IMR-90 (cell line): Measurements from ENCODE around the gene SPINK4. TPM values are rescaled to one million over a fixed set of nuclear protein-coding genes. Genes with fewer than 3 reads are reported as not detected.

ENCODE experiments used
- ATAC-seq: fragments of 200-7000 bp; cut with Tn5 transposase; 2 replicates; pipeline ENCODE4 v1.9.1; 2020; ENCODE audit warnings: low read depth, mild to moderate bottlenecking, moderate library complexity
- BruUV-seq: library from RNA; stranded (reverse); fragments of 400-500 nt; replicated peaks from 2 replicates; lab custom pipeline; 2021; lab: Mats Ljungman, UMichigan
- CTCF ChIA-PET: fragments of 300-600 bp; formaldehyde crosslinking; extraction: SDS; loops from one replicate; lab custom pipeline; 2021; ENCODE audit warnings: antibody characterized with exemption; lab: Yijun Ruan, JAX
- POLR2A ChIA-PET: fragments of 300-600 bp; sonication (Branson Sonifier 250); formaldehyde crosslinking; loops from one replicate; lab custom pipeline; 2022; ENCODE audit warnings: antibody characterized with exemption; ENCODE audit not compliant: unreplicated experiment; lab: Charles Lee
- DNase-seq: peaks from one replicate; pipeline ENCODE4 v3.0.0; 2013
- H2AFZ ChIP-seq: replicated peaks from 2 replicates; pipeline ENCODE3; 2013; ENCODE audit warnings: low read length, mild to moderate bottlenecking; ENCODE audit not compliant: poor library complexity
- H2AK5ac ChIP-seq: 2 replicates; pipeline ENCODE4 v1.6.1; 2013; ENCODE audit warnings: low read depth, low read length, inconsistent platforms
- H2AK9ac ChIP-seq: replicated peaks from 2 replicates; pipeline ENCODE3; 2013; ENCODE audit warnings: mild to moderate bottlenecking, low read depth, low read length, moderate library complexity; ENCODE audit not compliant: poor library complexity
- H2BK120ac ChIP-seq: 2 replicates; pipeline ENCODE4 v1.6.1; 2013; ENCODE audit warnings: low read depth, low read length, inconsistent platforms
- H2BK15ac ChIP-seq: 3 replicates; pipeline ENCODE4 v1.6.1; 2013; ENCODE audit warnings: low read depth, low read length, inconsistent platforms
- H2BK20ac ChIP-seq: 2 replicates; pipeline ENCODE4 v1.6.1; 2013; ENCODE audit warnings: low read depth, mild to moderate bottlenecking, inconsistent platforms, low read length, moderate library complexity
- H2BK5ac ChIP-seq: 2 replicates; pipeline ENCODE4 v1.6.1; 2013; ENCODE audit warnings: mild to moderate bottlenecking, low read depth, low read length, inconsistent platforms; ENCODE audit not compliant: poor library complexity, severe bottlenecking
- H3K14ac ChIP-seq: replicated peaks from 2 replicates; pipeline ENCODE4 v1.6.1; 2013; ENCODE audit warnings: low read depth, low read length, inconsistent platforms
- H3K18ac ChIP-seq: 2 replicates; pipeline ENCODE4 v1.6.1; 2013; ENCODE audit warnings: low read depth, low read length, control low read depth
- H3K23ac ChIP-seq: 2 replicates; pipeline ENCODE4 v1.6.1; 2013; ENCODE audit warnings: low read depth, low read length, inconsistent platforms
- H3K27ac ChIP-seq: 2 replicates; pipeline ENCODE4 v1.5.1; 2013; ENCODE audit warnings: mild to moderate bottlenecking, control low read depth, low read length; ENCODE audit not compliant: insufficient read depth
- H3K27me3 ChIP-seq: 2 replicates; pipeline ENCODE4 v1.6.1; 2013; ENCODE audit warnings: low read length; ENCODE audit not compliant: control insufficient read depth, insufficient read depth
- H3K36me3 ChIP-seq: 2 replicates; pipeline ENCODE4 v1.6.1; 2013; ENCODE audit warnings: low read length, mixed read lengths; ENCODE audit not compliant: control insufficient read depth, insufficient read depth
- H3K4ac ChIP-seq: 2 replicates; pipeline ENCODE4 v1.6.1; 2013; ENCODE audit warnings: low read depth, low read length, inconsistent platforms
- H3K4me1 ChIP-seq: 2 replicates; pipeline ENCODE4 v1.6.1; 2013; ENCODE audit warnings: low read length, mixed read lengths; ENCODE audit not compliant: control insufficient read depth, insufficient read depth
- H3K4me2 ChIP-seq: 2 replicates; pipeline ENCODE4 v1.6.1; 2013; ENCODE audit warnings: low read depth, mild to moderate bottlenecking, control low read depth, low read length, moderate library complexity
- H3K4me3 ChIP-seq: 2 replicates; pipeline ENCODE4 v1.5.1; 2013; ENCODE audit warnings: low read depth, mild to moderate bottlenecking, control low read depth, low read length, moderate library complexity; ENCODE audit not compliant: insufficient read depth
- H3K56ac ChIP-seq: 2 replicates; pipeline ENCODE4 v1.6.1; 2013; ENCODE audit warnings: low read length, inconsistent platforms; ENCODE audit not compliant: insufficient read depth; ENCODE audit errors: extremely low read depth
- H3K79me1 ChIP-seq, 2 experiments: 2 replicates each; pipeline ENCODE4 v1.6.1; 2013; ENCODE audit warnings: low read length in 2 of 2, inconsistent platforms in 1 of 2, low read depth in 1 of 2
- H3K9ac ChIP-seq: 2 replicates; pipeline ENCODE4 v1.6.1; 2013; ENCODE audit warnings: low read depth, low read length, control low read depth
- H3K9me1 ChIP-seq: 2 replicates; pipeline ENCODE4 v1.6.1; 2013; ENCODE audit warnings: low read length, inconsistent platforms; ENCODE audit not compliant: insufficient read depth
- H3K9me3 ChIP-seq: 2 replicates; pipeline ENCODE4 v1.6.1; 2013; ENCODE audit warnings: low read length; ENCODE audit not compliant: control insufficient read depth, insufficient read depth
- H4K20me1 ChIP-seq: 2 replicates; pipeline ENCODE4 v1.6.1; 2013; ENCODE audit warnings: low read length, inconsistent platforms; ENCODE audit not compliant: insufficient read depth
- H4K5ac ChIP-seq: 2 replicates; pipeline ENCODE4 v1.6.1; 2013; ENCODE audit warnings: mild to moderate bottlenecking, low read depth, low read length, control low read depth
- H4K8ac ChIP-seq, 2 experiments: 2 replicates each; pipeline ENCODE4 v1.6.1; 2013; ENCODE audit warnings: low read depth in 2 of 2, low read length in 2 of 2, control low read depth in 1 of 2, inconsistent platforms in 1 of 2
- H4K91ac ChIP-seq: 2 replicates; pipeline ENCODE4 v1.6.1; 2013; ENCODE audit warnings: low read depth, low read length, inconsistent platforms; ENCODE audit not compliant: insufficient read depth
- BHLHE40 ChIP-seq: fragments of 150-350 bp; IDR thresholded peaks from 2 replicates; pipeline ENCODE4 v1.6.1; 2016; ENCODE audit warnings: mild to moderate bottlenecking, low read depth, low read length
- CEBPB ChIP-seq: IDR thresholded peaks from 2 replicates; pipeline ENCODE4 v1.6.1; 2012; ENCODE audit warnings: low read depth, low read length, improper control_type of control experiment
- CTCF ChIP-seq: conservative IDR thresholded peaks from 2 replicates; pipeline ENCODE4 v1.5.1; 2012; ENCODE audit warnings: mild to moderate bottlenecking, low read depth, low read length, improper control_type of control experiment
- ELK1 ChIP-seq: fragments of 150-350 bp; IDR thresholded peaks from 2 replicates; pipeline ENCODE4 v1.6.1; 2016; ENCODE audit warnings: low read depth, mild to moderate bottlenecking, low read length, moderate library complexity, borderline replicate concordance
- MAFK ChIP-seq: IDR thresholded peaks from 2 replicates; pipeline ENCODE4 v1.6.1; 2012; ENCODE audit warnings: low read depth, low read length, improper control_type of control experiment
- MAZ ChIP-seq: IDR thresholded peaks from 2 replicates; pipeline ENCODE4 v1.6.1; 2012; ENCODE audit warnings: low read depth, mild to moderate bottlenecking, low read length, improper control_type of control experiment, moderate library complexity, borderline replicate concordance
- MXI1 ChIP-seq: IDR thresholded peaks from 2 replicates; pipeline ENCODE4 v1.6.1; 2012; ENCODE audit warnings: low read depth, mild to moderate bottlenecking, low read length, moderate library complexity, borderline replicate concordance
- NFE2L2 ChIP-seq: fragments of 150-350 bp; IDR thresholded peaks from 2 replicates; pipeline ENCODE4 v1.6.1; 2016; ENCODE audit warnings: low read depth, mild to moderate bottlenecking, low read length
- RFX5 ChIP-seq: IDR thresholded peaks from 2 replicates; pipeline ENCODE4 v1.8.0; 2012; ENCODE audit warnings: low read depth, mild to moderate bottlenecking, low read length, moderate library complexity
- SMC3 ChIP-seq: fragments of 150-350 bp; IDR thresholded peaks from 2 replicates; pipeline ENCODE4 v1.6.1; 2016; ENCODE audit warnings: low read depth, mild to moderate bottlenecking, antibody characterized with exemption, low read length, moderate library complexity
- USF2 ChIP-seq: fragments of 150-350 bp; IDR thresholded peaks from 2 replicates; pipeline ENCODE4 v1.6.1; 2017; ENCODE audit warnings: mild to moderate bottlenecking, antibody characterized with exemption, low read length, low read depth
- WGBS, 2 experiments: methylation state at CpG; one replicate each; pipeline versions ENCODE4 v1.1.5 to v1.1.7; 2013; ENCODE audit warnings: missing lambda C conversion rate in 2 of 2; ENCODE audit not compliant: insufficient read length in 1 of 2; ENCODE audit errors: extremely low coverage in 2 of 2; 5-methylcytosine and 5-hydroxymethylcytosine counted together
- dilution Hi-C: fragments of 300-500 bp; cut with HindIII; formaldehyde crosslinking; loops from one replicate; pipeline ENCODE4 v1.14.3; 2018; ENCODE audit warnings: low sequenced_read_pairs; ENCODE audit not compliant: unreplicated experiment
- in situ Hi-C: fragments of 300-500 bp; cut with MboI; formaldehyde crosslinking; loops from 3 replicates; pipeline ENCODE4 v1.14.3; 2019; ENCODE audit warnings: low sequenced_read_pairs, inconsistent platforms, mixed read lengths
- intact Hi-C: fragments of 100-400 bp; cut with micrococcal nuclease; formaldehyde crosslinking; loops from 2 replicates; pipeline ENCODE4 v1.10.0; 2022
- polyA plus RNA-seq, 3 experiments: library from polyadenylated mRNA; depleted of rRNA; stranded (reverse); fragments of >200 nt; gene quantifications; 2 replicates each; pipeline ENCODE4 v1.2.3, GENCODE V29; 2012; ENCODE audit warnings: low replicate concordance in 1 of 3
- total RNA-seq: library from RNA; depleted of rRNA; stranded (reverse); fragments of >200 nt; gene quantifications from 2 replicates; pipeline ENCODE4 v1.2.3, GENCODE V29; 2012

SPINK4 gene
- total and polyA plus RNA-seq, 2 of the 4 experiments (the other 2 are of a cell fraction), result not detected

- Histone ChIP-seq H4K8ac (no peak overlapping the region), H3K36me3 (peaks cover 33% of the 10 kb centered on the region), H4K5ac (no peak overlapping the region), H3K23ac (no peak overlapping the region), H3K79me1 (peaks cover 22 to 51% of the 10 kb centered on the region in 2 experiments), H3K14ac (no peak overlapping the region), H3K4me3 (no peak overlapping the region), H3K4me2 (no peak overlapping the region), H3K4ac (no peak overlapping the region), H3K9ac (no peak overlapping the region), H3K27me3 (no peaks in the 10 kb centered on the region), H2AFZ (no peak overlapping the region), H3K56ac (no peak overlapping the region), H4K91ac (no peak overlapping the region), H2BK5ac (no peak overlapping the region), H3K18ac (no peak overlapping the region), H2BK20ac (no peak overlapping the region), H2AK5ac (no peak overlapping the region), H3K9me1 (peaks cover 5% of the 10 kb centered on the region; the same call in 1 of the 2 replicates), H2BK120ac (no peak overlapping the region), H2BK15ac (no peak overlapping the region), H2AK9ac (no peak overlapping the region), H4K20me1 (peaks cover 9% of the 10 kb centered on the region), H3K9me3 (no peaks in the 10 kb centered on the region), H3K4me1 (peaks cover 5% of the 10 kb centered on the region), H3K27ac (no peak overlapping the region)
- intact Hi-C loops (no loop called here), in situ Hi-C loops (no loop called here), dilution Hi-C loops (no loop called here)
- no peak for ATAC-seq
- CTCF ChIA-PET, result no interaction called here
- TF ChIP-seq SMC3 (no peak), CEBPB (no peak), MAFK (no peak), CTCF (no peak), BHLHE40 (no peak), USF2 (no peak), MAZ (no peak), MXI1 (no peak), RFX5 (no peak), NFE2L2 (no peak), ELK1 (no peak)
- WGBS, 2 experiments, result no CpG with 5 or more reads among the region's 1 CpG
- POLR2A ChIA-PET, result no interaction called here
- no peak for DNase-seq
- TSS peak; percentile 13 for BruUV-seq
Observed at GRCh38 chr9:33260372-33260771, 20.4 kb downstream of the SPINK4 start.
